K562 (cell line): Measurements from ENCODE around the gene IL2RG. TPM values are rescaled to one million over a fixed set of nuclear protein-coding genes. Genes with fewer than 3 reads are reported as not detected.

ENCODE experiments used
- ELF1 ChIP-seq: fragments of 200-800 bp; sonication (Bioruptor generic); IDR thresholded peaks from 2 replicates; pipeline ENCODE4 v1.6.1; 2016; ENCODE audit warnings: missing genetic modification characterization, missing compliant biosample characterization
- EP300 ChIP-seq: IDR thresholded peaks from 2 replicates; pipeline ENCODE4 v1.6.1; 2012; ENCODE audit warnings: low read length, improper control_type of control experiment
- KDM5B ChIP-seq: fragments of 200-600 bp; sonication (generic); IDR thresholded peaks from 2 replicates; pipeline ENCODE4 v1.6.1; 2012; ENCODE audit warnings: low read depth, mild to moderate bottlenecking, moderate library complexity, low read length, control low read depth, inconsistent platforms; ENCODE audit not compliant: insufficient replicate concordance
- NONO ChIP-seq, 2 experiments: fragments of 200-400 bp in 1 of 2; fragments of 450-650 bp in 1 of 2; formaldehyde crosslinking in 1 of 2; IDR thresholded peaks; 2 replicates each; pipeline ENCODE4 v1.6.1; 2017; ENCODE audit warnings: low read depth in 2 of 2, mild to moderate bottlenecking in 2 of 2, moderate library complexity in 2 of 2, low read length in 1 of 2
- PCBP1 ChIP-seq: fragments of 200-400 bp; formaldehyde crosslinking; IDR thresholded peaks from 2 replicates; pipeline ENCODE4 v1.6.1; 2018; ENCODE audit warnings: mild to moderate bottlenecking, low read depth, low read length; ENCODE audit not compliant: poor library complexity, severe bottlenecking
- SMARCA4 ChIP-seq: fragments of 450-650 bp; IDR thresholded peaks from 2 replicates; pipeline ENCODE4 v1.6.1; 2016
- SRSF3 ChIP-seq: fragments of 200-400 bp; formaldehyde crosslinking; IDR thresholded peaks from 2 replicates; pipeline ENCODE4 v1.6.1; 2016; ENCODE audit warnings: mild to moderate bottlenecking, low read length, moderate library complexity; ENCODE audit not compliant: insufficient read depth
- polyA plus RNA-seq, 8 experiments: library from polyadenylated mRNA; depleted of rRNA in 4 of 8; stranded (reverse) in 5 of 8; unstranded in 3 of 8; fragments of >200 nt; fragmentation: Nextera tagmentation in 2 of 8; fragmentation: Illumina TruSeq in 1 of 8; extraction: Ambion mirVana in 2 of 8; extraction: Trizol in 1 of 8; gene quantifications; 2 replicates each; pipeline versions ENCODE4 v1.2.1 to v1.2.3, GENCODE V29; 2011 to 2014; ENCODE audit warnings: inconsistent platforms in 1 of 8, missing spikeins in 1 of 8
- total RNA-seq, 7 experiments: library from RNA; depleted of rRNA in 6 of 7; stranded (reverse); fragments of >200 nt in 6 of 7; fragmentation: Illumina TruSeq in 2 of 7; extraction: Trizol in 2 of 7; gene quantifications; 2 replicates each; pipeline versions ENCODE4 v1.2.1 to v1.2.3, GENCODE V29; 2011 to 2021; ENCODE audit warnings: low replicate concordance in 1 of 7
- TF ChIP-seq, protein P1 (sequence below), 2 experiments: IDR thresholded peaks; 2 replicates each; pipeline ENCODE4 v1.6.1; 2011; ENCODE audit warnings: borderline replicate concordance in 1 of 2, control low read depth in 1 of 2, low read depth in 1 of 2, low read length in 1 of 2, mild to moderate bottlenecking in 1 of 2, mixed read lengths in 1 of 2, moderate library complexity in 1 of 2; ENCODE audit not compliant: insufficient read depth in 1 of 2, insufficient read length in 1 of 2, poor library complexity in 1 of 2, severe bottlenecking in 1 of 2; ENCODE audit errors: extremely low read depth in 1 of 2
- TF ChIP-seq, protein P2 (sequence below): fragments of 250-450 bp; sonication (Bioruptor Pico); IDR thresholded peaks from 2 replicates; pipeline ENCODE4 v1.8.0; 2022; ENCODE audit warnings: inconsistent platforms, mild to moderate bottlenecking, moderate library complexity, borderline replicate concordance
- TF ChIP-seq, protein P3 (sequence below): fragments of 450-650 bp; IDR thresholded peaks from 2 replicates; pipeline ENCODE4 v1.6.1; 2016; ENCODE audit warnings: mild to moderate bottlenecking, moderate library complexity

Gene IL2RG
- total and polyA plus RNA-seq, 9 of the 15 experiments (the other 6 are each of a cell fraction or from before 2014, with no cell fraction given): 5.5 to 55.4 (median 19.7) TPM

DNA sequence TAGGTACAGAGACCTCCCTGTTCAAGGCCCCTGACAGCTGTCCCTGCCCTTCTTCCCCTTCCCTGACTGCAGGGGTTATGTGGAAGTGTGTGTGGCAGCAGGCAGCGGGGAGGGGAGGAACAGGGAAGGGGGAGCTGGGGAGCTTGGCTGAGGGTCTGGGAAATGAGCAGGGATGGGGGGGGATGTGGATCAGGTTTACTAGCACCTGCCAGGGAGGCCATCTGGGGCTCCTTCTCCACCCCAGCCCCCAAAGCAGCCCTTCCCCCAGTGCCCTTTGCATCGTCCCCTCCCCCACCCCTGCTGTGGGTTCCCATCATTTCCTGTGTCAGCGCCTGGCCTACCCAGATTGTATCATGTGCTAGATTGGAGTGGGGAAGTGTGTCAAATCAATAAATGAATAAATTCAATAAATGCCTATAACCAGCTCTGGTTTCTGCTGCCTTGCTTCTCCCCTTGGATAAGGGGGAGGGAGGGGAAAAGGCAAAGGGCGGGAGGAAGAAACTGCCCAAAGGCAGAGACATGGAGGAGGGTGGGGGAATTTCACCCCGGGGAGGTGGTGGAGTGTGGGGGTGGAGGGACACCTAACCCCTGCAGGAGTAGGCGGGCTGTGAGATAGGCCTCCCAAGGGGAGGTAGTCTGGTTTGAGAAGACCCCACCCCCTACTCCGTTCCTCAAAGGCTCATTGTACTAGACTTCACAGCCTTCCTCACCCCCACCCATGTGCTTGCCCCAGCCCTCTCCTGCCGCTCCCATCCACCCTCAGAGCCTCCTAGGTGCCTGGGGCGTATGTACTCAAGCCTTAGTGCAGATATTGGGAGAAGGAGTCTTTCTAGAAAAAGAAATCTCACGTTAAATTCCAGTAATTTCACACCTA is 8.0 kb downstream of the IL2RG start (continued):
- TF ChIP-seq, protein P1, sequence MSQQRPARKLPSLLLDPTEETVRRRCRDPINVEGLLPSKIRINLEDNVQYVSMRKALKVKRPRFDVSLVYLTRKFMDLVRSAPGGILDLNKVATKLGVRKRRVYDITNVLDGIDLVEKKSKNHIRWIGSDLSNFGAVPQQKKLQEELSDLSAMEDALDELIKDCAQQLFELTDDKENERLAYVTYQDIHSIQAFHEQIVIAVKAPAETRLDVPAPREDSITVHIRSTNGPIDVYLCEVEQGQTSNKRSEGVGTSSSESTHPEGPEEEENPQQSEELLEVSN (IDR thresholded peaks at IDR 0.05; ENCODE audit: borderline replicate concordance in 1 of 2, extremely low read depth in 1 of 2, insufficient read depth in 1 of 2, insufficient read length in 1 of 2, low read depth in 1 of 2, low read length in 1 of 2, poor library complexity in 1 of 2, severe bottlenecking in 1 of 2): peak; percentile 42 to 81
- TF ChIP-seq EP300 (peak; percentile 69; the same call in 1 of the 2 replicates), KDM5B (no peak), PCBP1 (no peak), NONO (IDR thresholded peaks at IDR 0.05; ENCODE audit: low read depth in 2 of 2, low read length in 1 of 2) (no peak), SRSF3 (no peak), ELF1 (peak; percentile 24; the same call in 1 of the 2 replicates), SMARCA4 (peak; percentile 57; the same call in 1 of the 2 replicates)
- TF ChIP-seq, protein P2, sequence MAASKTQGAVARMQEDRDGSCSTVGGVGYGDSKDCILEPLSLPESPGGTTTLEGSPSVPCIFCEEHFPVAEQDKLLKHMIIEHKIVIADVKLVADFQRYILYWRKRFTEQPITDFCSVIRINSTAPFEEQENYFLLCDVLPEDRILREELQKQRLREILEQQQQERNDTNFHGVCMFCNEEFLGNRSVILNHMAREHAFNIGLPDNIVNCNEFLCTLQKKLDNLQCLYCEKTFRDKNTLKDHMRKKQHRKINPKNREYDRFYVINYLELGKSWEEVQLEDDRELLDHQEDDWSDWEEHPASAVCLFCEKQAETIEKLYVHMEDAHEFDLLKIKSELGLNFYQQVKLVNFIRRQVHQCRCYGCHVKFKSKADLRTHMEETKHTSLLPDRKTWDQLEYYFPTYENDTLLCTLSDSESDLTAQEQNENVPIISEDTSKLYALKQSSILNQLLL: no peak
- TF ChIP-seq, protein P3, sequence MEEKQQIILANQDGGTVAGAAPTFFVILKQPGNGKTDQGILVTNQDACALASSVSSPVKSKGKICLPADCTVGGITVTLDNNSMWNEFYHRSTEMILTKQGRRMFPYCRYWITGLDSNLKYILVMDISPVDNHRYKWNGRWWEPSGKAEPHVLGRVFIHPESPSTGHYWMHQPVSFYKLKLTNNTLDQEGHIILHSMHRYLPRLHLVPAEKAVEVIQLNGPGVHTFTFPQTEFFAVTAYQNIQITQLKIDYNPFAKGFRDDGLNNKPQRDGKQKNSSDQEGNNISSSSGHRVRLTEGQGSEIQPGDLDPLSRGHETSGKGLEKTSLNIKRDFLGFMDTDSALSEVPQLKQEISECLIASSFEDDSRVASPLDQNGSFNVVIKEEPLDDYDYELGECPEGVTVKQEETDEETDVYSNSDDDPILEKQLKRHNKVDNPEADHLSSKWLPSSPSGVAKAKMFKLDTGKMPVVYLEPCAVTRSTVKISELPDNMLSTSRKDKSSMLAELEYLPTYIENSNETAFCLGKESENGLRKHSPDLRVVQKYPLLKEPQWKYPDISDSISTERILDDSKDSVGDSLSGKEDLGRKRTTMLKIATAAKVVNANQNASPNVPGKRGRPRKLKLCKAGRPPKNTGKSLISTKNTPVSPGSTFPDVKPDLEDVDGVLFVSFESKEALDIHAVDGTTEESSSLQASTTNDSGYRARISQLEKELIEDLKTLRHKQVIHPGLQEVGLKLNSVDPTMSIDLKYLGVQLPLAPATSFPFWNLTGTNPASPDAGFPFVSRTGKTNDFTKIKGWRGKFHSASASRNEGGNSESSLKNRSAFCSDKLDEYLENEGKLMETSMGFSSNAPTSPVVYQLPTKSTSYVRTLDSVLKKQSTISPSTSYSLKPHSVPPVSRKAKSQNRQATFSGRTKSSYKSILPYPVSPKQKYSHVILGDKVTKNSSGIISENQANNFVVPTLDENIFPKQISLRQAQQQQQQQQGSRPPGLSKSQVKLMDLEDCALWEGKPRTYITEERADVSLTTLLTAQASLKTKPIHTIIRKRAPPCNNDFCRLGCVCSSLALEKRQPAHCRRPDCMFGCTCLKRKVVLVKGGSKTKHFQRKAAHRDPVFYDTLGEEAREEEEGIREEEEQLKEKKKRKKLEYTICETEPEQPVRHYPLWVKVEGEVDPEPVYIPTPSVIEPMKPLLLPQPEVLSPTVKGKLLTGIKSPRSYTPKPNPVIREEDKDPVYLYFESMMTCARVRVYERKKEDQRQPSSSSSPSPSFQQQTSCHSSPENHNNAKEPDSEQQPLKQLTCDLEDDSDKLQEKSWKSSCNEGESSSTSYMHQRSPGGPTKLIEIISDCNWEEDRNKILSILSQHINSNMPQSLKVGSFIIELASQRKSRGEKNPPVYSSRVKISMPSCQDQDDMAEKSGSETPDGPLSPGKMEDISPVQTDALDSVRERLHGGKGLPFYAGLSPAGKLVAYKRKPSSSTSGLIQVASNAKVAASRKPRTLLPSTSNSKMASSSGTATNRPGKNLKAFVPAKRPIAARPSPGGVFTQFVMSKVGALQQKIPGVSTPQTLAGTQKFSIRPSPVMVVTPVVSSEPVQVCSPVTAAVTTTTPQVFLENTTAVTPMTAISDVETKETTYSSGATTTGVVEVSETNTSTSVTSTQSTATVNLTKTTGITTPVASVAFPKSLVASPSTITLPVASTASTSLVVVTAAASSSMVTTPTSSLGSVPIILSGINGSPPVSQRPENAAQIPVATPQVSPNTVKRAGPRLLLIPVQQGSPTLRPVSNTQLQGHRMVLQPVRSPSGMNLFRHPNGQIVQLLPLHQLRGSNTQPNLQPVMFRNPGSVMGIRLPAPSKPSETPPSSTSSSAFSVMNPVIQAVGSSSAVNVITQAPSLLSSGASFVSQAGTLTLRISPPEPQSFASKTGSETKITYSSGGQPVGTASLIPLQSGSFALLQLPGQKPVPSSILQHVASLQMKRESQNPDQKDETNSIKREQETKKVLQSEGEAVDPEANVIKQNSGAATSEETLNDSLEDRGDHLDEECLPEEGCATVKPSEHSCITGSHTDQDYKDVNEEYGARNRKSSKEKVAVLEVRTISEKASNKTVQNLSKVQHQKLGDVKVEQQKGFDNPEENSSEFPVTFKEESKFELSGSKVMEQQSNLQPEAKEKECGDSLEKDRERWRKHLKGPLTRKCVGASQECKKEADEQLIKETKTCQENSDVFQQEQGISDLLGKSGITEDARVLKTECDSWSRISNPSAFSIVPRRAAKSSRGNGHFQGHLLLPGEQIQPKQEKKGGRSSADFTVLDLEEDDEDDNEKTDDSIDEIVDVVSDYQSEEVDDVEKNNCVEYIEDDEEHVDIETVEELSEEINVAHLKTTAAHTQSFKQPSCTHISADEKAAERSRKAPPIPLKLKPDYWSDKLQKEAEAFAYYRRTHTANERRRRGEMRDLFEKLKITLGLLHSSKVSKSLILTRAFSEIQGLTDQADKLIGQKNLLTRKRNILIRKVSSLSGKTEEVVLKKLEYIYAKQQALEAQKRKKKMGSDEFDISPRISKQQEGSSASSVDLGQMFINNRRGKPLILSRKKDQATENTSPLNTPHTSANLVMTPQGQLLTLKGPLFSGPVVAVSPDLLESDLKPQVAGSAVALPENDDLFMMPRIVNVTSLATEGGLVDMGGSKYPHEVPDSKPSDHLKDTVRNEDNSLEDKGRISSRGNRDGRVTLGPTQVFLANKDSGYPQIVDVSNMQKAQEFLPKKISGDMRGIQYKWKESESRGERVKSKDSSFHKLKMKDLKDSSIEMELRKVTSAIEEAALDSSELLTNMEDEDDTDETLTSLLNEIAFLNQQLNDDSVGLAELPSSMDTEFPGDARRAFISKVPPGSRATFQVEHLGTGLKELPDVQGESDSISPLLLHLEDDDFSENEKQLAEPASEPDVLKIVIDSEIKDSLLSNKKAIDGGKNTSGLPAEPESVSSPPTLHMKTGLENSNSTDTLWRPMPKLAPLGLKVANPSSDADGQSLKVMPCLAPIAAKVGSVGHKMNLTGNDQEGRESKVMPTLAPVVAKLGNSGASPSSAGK: peak; percentile 66
